ENCODE data around the gene TLR2.

TLR2 gene, protein sequence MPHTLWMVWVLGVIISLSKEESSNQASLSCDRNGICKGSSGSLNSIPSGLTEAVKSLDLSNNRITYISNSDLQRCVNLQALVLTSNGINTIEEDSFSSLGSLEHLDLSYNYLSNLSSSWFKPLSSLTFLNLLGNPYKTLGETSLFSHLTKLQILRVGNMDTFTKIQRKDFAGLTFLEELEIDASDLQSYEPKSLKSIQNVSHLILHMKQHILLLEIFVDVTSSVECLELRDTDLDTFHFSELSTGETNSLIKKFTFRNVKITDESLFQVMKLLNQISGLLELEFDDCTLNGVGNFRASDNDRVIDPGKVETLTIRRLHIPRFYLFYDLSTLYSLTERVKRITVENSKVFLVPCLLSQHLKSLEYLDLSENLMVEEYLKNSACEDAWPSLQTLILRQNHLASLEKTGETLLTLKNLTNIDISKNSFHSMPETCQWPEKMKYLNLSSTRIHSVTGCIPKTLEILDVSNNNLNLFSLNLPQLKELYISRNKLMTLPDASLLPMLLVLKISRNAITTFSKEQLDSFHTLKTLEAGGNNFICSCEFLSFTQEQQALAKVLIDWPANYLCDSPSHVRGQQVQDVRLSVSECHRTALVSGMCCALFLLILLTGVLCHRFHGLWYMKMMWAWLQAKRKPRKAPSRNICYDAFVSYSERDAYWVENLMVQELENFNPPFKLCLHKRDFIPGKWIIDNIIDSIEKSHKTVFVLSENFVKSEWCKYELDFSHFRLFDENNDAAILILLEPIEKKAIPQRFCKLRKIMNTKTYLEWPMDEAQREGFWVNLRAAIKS

DNA sequence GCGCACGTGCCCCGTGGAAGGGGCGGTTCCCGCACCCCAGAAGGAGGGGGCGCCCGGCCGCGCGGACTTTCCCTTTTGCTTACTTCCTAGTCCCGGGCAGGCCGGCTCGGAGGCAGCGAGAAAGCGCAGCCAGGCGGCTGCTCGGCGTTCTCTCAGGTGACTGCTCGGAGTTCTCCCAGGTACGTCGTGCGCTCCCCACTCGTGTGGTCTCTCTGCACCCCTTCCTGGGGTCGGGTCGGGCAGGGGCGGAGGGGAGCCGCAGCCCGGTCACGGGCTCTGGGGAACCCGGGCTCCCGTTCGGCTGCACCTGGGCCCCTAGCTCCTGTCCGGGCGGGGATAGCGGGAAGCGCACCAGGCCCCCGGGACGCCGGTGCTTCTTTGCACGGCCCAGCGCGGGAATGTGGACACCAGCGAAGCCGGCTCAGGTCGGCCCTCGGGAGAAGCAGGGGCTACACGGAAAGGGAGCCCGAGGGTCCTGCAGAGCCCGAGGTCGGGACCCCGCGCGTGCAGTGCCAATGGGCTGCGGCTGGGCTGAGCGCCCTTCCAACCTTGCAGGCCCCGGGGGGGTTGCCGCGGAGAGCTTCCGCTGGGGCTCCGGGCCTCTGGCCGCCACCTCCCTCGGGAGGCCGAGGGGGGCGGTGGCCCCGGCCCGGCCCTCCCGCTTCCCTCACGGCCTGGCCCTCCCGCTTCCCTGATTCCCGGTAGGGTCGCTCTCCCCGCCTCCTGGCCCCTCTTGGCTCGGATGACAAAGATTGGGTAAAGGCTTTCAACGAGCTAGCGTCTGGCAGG lies at the start of gene TLR2:
TLR2 (plus strand) TSS at position 99 of the 789 bp plus-strand sequence. CDS start 18,628 bp downstream, outside the sequence.
- no peak for DNase-seq (ENCODE audit: low read depth in 2 of 2)

DNA sequence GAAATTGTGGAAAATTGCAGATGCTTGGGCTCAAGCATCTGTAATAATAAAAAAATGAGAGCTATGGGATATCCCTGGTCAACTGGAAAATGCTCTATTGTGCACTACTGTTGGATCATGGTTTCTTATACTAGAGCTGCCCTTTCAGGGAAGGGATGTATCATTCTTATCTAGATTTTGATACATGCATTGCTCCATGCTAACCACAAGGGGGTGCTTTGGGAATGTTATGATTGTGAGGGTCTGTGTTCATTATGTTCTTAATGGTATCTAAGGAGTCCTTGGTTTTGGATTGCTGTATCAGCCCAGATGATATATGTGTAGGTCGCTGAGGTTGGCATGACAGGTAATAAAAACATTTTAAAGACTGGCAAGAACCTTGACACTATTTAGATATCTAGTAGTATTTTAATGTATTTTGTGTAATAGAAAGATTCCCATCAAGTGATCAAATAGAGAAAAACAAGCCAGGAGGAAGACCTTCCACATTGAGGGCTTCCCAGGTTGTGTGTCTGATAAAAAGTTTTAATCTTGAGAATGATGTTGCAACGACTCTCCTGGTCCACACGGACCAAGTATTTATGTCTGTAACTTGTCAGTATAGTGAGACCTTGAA lies 49.2 kb upstream of the TLR2 start:
- DNase-seq (ENCODE audit: low read depth in 2 of 2), result no peak

DNA sequence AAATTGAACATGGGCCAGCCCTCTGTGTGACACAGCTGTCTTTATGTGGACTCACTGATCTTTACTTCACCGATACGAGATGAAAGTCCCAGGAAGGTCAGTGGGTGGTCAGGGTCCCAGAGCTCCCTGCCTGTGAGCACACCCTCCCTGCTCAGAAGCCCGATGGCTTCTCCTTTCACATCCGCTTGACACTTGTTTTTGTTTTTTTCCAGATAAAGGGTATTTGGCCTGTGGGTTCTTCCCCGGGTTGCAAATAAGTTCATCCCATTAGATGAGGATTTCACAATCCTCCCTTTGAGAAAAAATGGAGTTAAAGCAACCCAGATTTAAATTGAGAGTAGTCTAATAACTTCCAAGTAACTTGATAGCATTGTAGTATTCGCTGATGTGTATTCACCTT lies 48.2 kb upstream of the TLR2 start:
- no peak for DNase-seq (ENCODE audit: low read depth in 2 of 2)

DNA sequence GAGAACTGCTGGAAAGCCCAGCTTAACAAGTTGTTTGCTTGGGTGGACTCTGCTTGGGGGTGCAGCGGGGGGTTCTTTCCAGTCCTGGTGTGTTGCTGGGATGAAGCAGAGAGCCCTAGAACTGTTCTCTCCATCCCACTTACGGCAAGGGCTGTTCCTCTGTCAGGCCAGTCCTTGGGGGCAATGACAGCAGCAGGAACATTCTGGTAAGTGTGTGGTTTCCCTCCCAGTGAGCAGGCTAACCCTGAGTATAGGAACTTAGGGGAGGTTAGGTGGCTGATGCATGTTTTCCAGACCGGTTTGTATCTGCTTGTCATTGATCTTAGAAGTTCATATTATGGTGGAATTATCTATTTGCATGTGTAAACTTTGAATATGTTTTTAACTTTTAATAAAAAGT lies 46.9 kb upstream of the TLR2 start:
- DNase-seq (ENCODE audit: low read depth in 2 of 2), result no peak

DNA sequence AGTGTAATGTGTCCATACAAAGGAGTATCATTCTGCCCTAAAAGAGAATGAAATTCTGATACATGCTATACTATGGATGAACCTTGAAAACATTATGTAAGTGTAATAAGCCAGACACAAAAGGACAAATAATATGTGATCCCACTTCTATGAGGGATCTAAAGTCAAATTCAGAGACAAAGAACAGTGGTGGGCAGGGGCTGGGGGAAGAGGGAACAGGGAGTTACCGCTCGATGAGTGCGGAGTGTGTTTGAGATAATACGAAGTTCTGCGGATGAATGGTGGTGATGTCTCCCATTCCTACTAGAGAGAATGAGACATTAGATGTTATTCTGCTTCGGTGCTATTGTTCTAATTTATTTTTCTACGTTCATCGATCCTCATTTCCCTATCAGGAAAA lies 46.1 kb upstream of the TLR2 start:
- no peak for DNase-seq (ENCODE audit: low read depth in 2 of 2)

DNA sequence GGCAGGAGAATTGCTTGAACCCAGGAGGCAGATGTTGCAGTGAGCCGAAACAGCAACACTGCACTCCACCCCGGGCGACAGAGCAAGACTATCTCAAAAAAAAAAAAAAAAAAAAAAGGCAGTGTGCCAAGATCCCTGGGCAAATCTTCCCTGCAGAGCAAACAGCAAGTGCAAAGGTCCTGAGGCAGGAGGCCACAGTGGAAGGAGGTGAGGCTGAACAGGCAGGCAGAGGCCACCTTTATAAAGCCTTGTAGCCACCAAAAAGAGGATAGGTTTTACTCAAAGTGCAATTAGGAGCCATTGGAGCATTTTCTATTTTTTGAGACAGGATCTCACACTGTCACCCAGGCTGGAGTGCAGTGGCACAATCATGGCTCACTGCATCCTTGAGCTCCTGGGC lies 45.1 kb upstream of the TLR2 start:
- no peak for DNase-seq (ENCODE audit: low read depth in 2 of 2)

DNA sequence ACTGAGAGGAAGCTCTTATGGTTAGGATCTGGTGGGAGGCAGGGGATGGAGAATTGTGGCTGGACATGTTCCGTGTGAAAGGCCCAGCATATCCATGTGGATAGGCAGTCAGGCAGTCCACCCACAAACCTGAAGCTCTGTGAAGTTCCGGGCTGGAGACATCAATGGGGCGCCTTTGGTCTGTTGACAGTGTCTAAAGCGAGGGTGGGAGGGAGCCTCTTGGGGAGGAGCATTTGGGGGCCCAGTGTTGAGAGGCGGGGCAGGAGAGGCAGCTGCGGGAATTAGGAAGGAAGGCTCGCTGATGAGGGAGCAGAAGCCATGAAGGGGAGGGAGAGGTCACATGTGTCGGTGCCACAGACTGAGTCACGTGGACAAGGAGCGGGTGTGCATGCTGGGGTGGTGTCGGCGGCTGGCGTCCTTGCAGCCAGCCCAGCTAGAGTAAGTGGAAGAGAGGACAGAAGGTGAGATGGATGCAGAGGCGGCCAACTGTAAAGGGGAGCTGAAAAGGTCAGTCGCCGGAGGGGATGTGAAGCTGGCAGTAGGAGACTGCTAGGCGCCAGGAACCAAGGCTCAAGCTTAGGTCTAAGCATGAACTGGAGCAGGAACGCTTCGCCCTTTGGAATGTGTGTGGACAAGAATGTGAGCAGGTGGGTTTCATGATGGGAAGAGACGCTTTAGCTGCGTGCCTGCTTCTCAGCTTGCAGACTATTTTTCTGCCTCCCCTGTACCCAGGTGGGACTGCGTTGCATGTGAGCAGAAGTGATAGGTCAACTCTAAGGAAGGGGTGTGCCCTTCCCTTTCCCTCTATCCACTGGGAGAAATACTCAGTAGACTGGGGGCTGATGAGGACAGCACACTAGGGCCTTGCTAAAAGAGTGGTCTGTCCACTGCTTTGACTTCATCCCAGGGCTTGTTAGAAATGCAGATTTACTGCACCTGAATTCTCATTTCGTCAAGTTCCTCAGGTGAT lies 44.0 kb upstream of the TLR2 start:
- DNase-seq (ENCODE audit: low read depth in 2 of 2), result no peak

DNA sequence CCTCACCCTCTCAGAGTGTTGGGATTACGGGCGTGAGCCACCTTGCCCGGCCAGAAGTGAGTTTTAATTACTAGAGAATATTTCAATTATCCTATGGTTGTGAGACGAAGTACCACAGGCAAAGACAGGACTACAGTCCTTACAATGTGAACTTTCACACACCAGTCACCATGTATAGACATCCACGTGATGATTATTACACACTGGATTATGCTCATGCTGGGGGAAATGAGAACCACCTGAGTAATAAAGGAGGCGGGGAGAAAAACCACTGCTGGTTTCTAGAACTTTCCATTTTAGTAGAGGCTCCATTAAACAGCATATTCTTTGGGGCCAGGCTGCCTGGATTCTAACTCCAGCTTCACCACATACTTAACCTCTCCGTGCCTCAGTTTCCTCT lies 42.5 kb upstream of the TLR2 start:
- DNase-seq (ENCODE audit: low read depth in 2 of 2), result no peak

DNA sequence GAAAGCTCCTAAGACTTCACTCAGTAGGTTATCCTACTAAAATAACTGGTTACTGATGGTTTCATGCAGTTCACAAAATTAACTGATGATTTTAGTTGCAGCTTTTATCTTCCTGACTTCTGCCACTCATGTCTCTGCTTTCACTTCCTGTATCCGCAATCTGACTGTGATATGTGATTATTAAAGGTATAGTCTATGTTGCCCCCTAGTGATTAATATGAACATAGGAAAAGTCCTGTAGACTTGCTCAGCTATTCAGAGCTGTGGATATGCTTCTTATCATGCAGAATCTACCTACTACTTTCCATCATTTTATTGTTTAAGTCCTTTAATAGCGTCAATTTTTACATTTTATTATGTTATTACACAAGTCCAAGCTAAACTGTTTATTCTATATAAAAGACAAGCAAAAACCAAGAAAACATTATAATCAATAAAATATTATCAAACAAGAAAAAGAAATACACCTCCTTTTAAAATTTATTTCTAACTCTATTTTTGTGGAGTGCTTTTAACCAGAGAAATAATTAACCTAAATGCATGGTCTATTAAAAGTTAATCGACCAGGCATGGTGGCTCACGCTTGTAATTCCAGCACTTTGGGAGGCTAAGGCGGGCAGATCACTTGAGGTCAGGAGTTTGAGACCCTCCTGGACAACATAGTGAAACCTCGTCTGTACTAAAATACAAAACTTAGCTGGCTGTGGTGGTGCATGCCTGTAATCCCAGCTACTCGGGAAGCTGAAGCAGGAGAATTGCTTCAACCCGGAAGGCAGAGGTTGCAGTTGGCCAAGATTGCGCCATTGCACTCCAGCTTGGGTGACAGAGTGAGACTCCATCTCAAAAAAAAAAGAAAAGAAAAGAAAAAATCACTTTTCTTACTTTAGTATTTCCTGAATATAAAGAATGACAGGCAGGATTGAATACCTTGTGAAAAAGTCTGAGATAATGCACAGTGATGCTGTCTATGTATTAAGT lies 40.4 kb upstream of the TLR2 start:
- peak; percentile 26 to 32 for DNase-seq (ENCODE audit: low read depth in 2 of 2)

DNA sequence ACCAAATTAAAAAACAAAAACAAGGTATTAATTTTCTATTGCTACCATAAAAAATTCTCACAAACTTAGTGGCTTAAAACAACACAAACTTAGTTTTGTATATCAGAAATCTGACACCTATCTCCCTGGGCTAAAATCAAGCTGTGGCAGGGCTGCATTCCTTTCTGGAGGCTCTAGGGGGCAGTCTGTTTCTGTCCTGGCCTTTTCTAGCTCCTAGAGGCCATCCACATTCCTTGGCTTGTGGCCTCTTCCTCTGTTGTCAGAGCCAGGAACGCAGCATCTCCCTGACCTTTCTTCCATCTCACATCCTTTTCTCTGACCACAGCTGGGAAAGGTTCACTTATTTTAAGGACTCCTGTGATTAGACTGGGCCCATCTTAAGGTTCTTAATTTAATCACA lies 38.9 kb upstream of the TLR2 start:
- no peak for DNase-seq (ENCODE audit: low read depth in 2 of 2)

DNA sequence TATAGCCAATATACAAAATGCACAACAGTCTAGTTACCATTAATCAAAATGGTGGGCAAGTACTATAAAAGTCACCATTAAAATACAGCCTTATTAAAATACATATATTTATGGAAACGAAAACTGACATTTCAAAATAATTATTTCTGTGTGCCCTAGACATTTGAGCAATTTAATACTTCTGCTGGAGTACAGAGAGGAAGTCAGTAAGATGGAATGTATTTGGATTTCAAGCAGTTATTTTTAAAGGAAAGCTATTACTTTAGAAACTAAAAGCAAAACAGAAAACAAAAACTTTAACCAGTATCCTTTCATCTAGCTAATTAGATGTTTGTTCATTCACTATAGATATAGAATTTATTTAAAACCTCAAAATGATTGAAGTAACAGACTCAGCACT lies 37.8 kb upstream of the TLR2 start:
- DNase-seq (ENCODE audit: low read depth in 2 of 2), result no peak

DNA sequence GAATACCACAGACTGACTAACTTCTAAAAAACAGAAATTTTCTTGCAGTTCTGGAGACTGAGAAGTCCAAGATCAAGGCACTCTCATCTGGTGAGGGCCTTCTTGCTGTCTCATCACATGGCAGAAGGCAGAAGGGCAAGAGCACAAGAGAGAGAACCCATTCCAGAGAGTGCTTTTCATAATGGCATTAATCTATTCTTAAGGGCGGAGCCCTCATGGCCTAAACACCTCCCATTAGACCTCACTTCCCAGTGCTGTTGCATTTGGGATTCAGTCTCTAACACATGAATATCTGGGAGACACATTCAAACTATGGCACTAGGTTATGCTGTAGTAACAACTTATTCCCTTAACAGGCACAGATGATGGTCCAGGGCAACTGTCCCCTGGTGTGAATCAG lies 37.1 kb upstream of the TLR2 start:
- no peak for DNase-seq (ENCODE audit: low read depth in 2 of 2)

DNA sequence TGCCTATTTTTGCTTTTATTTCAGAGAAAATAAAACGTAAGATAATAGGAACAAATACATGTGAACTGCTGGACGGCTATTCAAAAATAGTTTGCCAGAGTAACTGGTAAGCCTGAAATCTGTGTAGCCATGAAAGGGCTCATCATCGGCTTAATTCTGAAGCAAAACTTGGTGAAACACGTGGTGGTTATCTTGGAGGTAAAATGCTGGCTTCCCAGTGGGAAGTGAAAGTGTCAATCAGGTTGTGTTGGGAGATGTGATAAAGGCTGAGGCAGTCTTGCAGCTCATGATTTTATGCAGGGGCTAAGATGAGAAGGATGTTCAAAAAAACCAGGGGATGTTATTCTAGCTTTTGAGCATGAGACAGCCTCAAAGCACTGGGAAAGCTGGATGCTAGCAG lies 36.1 kb upstream of the TLR2 start:
- no peak for DNase-seq (ENCODE audit: low read depth in 2 of 2)

DNA sequence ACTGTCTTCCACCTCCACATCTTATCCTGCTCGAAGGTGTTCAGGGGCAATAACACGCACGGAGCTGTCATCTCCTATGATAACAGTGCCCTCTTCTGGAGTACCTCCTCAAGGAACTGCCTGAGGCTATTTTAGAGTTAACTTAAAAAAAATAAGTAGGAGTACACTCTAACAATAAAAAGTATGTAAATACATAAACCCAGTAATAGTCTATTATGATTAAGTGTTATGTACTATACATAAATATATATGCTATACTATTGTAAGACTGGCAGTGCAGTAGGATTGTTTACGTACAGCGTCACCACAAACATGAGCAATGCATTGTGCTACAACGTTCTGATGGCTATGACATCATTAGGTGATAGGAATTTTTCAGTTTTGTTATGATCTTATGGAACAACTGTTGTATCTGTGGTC lies 34.5 kb upstream of the TLR2 start:
- DNase-seq (ENCODE audit: low read depth in 2 of 2), result no peak

DNA sequence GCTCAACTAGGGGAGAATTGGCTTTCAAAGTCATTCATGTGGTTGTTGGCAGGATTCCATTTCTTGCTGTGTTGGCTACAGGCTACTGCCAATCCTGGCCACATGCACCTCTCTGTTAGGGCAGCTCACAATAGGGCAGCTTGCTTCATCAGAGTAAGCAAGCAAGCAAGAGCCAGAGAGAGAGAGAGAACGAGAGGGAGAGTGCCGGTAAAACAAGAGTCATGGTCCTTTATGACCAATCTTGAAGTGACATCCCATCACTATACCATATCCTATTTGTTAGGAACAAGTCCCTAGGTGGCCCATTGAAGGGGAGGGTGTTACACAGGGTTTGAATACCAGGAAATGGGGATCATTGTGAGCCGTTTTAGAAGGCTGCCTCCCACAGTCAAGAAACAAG lies 33.0 kb upstream of the TLR2 start:
- no peak for DNase-seq (ENCODE audit: low read depth in 2 of 2)

DNA sequence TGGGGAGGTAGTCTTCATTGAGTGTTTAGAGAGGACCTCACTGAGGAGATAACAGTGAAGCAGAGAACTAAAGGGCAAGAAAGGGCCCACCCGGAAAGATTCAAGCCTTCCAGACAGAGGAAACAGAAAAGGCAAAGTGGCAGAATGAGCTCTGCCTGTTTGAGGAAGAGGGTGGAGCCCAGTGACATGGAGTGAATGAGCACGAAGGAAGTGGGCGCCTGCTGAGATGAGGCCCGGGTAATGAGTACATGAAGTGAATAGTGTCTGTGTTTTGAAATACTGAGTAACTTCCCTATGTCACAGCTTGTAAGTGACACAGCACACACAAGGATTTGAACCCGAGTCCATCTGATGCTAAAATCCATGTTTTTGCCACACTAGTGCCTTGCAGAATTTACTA lies 32.5 kb upstream of the TLR2 start:
- DNase-seq (ENCODE audit: low read depth in 2 of 2), result no peak

DNA sequence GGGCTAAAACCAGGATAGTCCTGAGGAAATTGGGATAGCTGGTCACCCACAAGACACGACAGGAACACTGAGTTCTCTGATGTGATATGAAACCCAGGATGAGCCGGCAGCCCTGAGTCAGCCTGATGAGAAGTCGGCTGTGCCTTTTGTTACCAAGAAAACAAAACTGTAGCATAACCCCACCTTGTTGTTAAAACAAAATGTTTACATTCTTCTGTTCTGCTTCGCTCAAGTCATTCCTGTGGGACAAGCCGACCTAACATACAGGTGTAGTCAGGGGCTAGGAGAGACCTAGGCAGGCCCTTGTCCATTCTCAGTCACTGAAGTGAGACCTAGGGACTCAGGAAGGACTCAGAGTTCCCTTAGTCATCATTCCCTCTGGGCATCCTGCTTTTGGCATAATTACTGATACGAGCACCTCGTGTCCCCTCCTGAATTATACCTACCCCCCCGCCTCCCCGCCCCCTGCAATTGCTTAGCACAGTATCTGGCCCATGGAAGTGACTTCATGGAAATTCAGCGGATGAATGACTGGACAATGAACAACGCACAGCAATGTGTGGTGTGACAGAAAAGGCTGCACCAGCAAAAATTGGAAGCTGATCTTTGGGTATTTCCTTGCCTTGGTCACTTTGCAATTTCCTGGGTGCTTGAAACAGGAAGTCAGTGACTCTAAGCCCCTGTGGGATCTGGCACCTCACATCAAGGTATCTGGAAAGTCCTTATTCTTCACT lies 31.9 kb upstream of the TLR2 start:
- DNase-seq (ENCODE audit: low read depth in 2 of 2), result no peak

DNA sequence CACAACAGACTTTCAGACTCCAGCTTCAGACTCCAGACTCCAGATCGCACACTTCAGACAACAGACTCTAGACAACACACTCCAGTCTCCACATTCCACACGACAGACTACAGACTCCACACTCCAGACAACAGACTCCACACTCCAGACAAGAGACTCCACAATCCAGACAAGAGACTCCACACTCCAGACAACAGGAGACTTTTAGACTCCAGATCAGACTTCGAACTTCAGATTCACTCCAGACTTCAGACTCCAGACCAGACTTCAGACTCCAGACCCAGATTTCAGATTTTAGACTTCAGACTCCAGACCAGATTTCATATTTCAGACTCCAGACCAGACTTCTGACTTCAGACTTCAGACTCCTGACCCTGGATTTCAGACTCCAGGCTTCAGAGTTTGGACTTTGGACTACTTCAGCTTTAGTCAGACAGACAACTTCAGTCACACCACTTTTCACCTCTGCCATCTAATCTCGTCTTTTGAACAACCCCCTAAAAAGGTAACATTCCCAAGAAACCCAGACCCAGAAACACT lies 29.0 kb upstream of the TLR2 start:
- no peak for DNase-seq (ENCODE audit: low read depth in 2 of 2)

DNA sequence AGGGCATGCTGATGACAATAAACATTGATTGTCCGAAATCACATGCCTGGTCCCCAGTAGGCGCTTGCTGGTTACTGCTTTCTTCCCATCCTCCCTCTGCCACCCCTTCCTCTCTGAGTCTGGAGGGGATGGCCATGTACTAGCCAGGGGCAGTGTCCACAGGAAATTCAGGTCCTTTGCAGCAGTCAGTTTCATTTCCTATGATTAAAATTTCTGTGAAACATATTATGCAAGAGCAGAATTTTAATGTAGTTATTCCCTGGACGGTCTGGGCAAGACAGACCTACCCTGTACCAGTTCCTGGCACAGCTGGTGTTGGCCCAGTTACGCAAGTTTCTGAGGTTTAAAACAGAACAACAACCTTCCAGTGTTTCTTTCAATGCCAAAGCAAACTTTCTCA lies 28.2 kb upstream of the TLR2 start:
- no peak for DNase-seq (ENCODE audit: low read depth in 2 of 2)

All from fibroblast of skin of left biceps (primary cell).